AG04450 (cell line): Measurements from ENCODE around the gene ATAD3A. TPM values are rescaled to one million over a fixed set of nuclear protein-coding genes. Genes with fewer than 3 reads are reported as not detected.

ENCODE experiments used
- CTCF ChIA-PET: fragments of 300-600, 350-600 bp; formaldehyde crosslinking; extraction: SDS; loops from one replicate; lab custom pipeline; 2022; ENCODE audit warnings: antibody characterized with exemption, inconsistent platforms; lab: Charles Lee
- POLR2A ChIA-PET: fragments of 350-600 bp; formaldehyde crosslinking; extraction: SDS; loops from one replicate; lab custom pipeline; 2021; ENCODE audit warnings: antibody characterized with exemption, inconsistent platforms; lab: Yijun Ruan, JAX
- DNase-seq: peaks from one replicate; pipeline ENCODE4 v3.0.0-alpha.2; 2011; ENCODE audit warnings: low read depth, low spot score
- H3K27ac ChIP-seq: one replicate; pipeline ENCODE4 v1.5.1; 2012; ENCODE audit warnings: low read depth, low read length, control low read depth
- H3K27me3 ChIP-seq: one replicate; pipeline ENCODE4 v1.6.0; 2012; ENCODE audit warnings: low read length; ENCODE audit not compliant: control insufficient read depth, insufficient read depth
- H3K4me3 ChIP-seq: 2 replicates; pipeline ENCODE4 v1.5.1; 2011; ENCODE audit warnings: mild to moderate bottlenecking, low read depth, low read length, control low read depth
- H3K9me3 ChIP-seq: 2 replicates; pipeline ENCODE4 v1.5.1; 2012; ENCODE audit warnings: low read length; ENCODE audit not compliant: control insufficient read depth, insufficient read depth
- CTCF ChIP-seq: IDR thresholded peaks from 2 replicates; pipeline ENCODE4 v1.5.1; 2011; ENCODE audit warnings: low read depth, low read length, control low read depth, inconsistent platforms
- polyA plus RNA-seq: library from polyadenylated mRNA; depleted of rRNA; stranded (reverse); fragments of >200 nt; gene quantifications from 2 replicates; pipeline ENCODE4 v1.2.3, GENCODE V29; 2011

Gene ATAD3A
- polyA plus RNA-seq, 1 experiment, result 8.5 TPM

DNA sequence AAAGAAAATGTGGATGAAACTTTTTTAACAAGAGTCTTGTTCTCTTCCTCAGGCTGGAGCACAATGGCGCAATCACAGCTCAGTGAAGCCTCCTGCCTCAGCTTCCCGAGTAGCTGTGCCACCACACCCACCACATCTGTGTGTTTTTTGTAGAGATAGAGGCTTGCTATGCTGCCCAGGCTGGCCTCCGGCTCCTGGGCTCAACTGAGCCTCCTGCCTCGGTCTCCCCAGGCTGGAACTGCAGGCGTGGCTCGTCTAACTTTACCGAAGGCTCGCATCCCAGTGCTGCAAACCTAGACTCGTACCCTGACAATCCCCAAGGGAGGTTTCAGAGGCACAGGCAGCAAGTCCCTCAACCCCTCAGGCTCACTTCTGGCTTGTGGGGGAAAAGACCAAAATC is 48.2 kb downstream of the ATAD3A start:
- TF ChIP-seq CTCF, result no peak
- no peak for DNase-seq
- Histone ChIP-seq H3K4me3 (no peak overlapping the region), H3K9me3 (no peaks in the 10 kb centered on the region), H3K27ac (no peak overlapping the region), H3K27me3 (no peaks in the 10 kb centered on the region)
- ChIA-PET CTCF (no interaction called here), POLR2A (no interaction called here)

DNA sequence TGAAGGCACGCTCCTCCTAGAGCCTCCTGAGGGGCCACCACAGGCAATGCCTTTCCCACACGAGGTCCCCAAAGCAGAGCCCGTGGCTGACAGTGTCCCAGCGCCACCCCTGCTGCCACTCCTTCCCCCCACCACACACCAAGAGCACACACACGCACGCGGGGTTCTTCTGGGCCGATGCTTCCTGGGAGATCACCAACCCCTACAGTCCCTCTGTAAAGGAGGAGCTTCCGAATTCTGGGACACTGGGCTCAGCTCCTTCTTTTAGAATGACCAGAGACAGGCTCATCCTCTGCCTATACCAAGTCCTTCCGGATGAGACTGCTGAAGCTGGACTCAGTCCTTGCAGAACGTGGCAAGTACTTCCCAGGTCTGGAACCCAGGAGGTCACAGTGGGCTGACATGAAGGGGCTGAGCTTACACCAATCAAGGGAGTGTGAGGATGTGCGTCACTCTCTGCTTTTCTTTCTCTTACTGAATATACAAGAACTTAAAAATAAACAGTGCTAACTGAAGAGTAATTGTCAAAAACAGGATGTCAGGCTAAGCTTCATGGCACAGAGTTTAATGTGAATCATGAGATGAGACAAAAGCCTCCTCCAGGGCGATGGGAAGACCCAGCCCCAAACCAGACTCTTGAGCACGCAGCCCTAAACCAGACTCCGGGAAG is 50.0 kb downstream of the ATAD3A start:
- CTCF ChIA-PET, result no interaction called here
- H3K27me3 ChIP-seq, result no peaks in the 10 kb centered on the region
- H3K9me3 ChIP-seq, result no peaks in the 10 kb centered on the region
- H3K4me3 ChIP-seq, result no peak overlapping the region
- POLR2A ChIA-PET, result interaction anchor here (0.5 kb wide), 1 partner anchor 15 kb away, joined by 15 read pairs; no protein-coding TSS in a partner anchor
- TF ChIP-seq CTCF, result no peak
- DNase-seq, result no peak
- no peak overlapping the region for H3K27ac ChIP-seq

- ChIA-PET CTCF (interaction anchor here (0.6 kb wide), 2 partner anchors 13 to 58 kb away, joined by 3 read pairs; no protein-coding TSS in a partner anchor), POLR2A (interaction anchor here (0.6 kb wide), 1 partner anchor 70 kb away, joined by 3 read pairs; no protein-coding TSS in a partner anchor)
- Histone ChIP-seq H3K4me3 (no peak overlapping the region), H3K27me3 (no peaks in the 10 kb centered on the region), H3K27ac (no peak overlapping the region), H3K9me3 (no peaks in the 10 kb centered on the region)
- TF ChIP-seq CTCF, result no peak
- no peak for DNase-seq
Measured at GRCh38 chr1:1562556-1563195, 50.7 kb downstream of the ATAD3A start.

GRCh38 chr1:1563688-1564087 is 51.7 kb downstream of the ATAD3A start:
- Histone ChIP-seq H3K4me3 (no peak overlapping the region), H3K27me3 (no peaks in the 10 kb centered on the region), H3K9me3 (no peaks in the 10 kb centered on the region), H3K27ac (no peak overlapping the region)
- no peak for TF ChIP-seq CTCF
- ChIA-PET CTCF (no interaction called here), POLR2A (no interaction called here)
- no peak for DNase-seq

DNA sequence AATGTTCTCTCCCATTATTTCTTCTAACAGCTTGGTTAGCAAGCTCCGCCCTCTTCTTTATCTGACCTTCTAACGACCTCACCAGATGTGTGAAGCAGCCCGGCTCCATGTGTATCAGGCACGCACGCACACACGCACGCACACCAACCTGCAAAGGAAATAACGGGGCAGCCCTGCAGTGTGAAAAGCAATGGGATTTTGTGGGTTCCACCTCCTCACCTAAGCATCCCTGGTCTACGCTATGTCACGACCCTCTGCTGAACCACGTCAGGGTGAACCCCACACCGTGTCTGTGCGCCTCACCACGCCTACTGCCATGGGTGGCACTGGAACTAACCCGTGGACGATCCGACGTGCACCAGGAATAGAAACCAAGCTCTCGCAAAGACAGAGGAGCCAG is 52.3 kb downstream of the ATAD3A start:
- ChIA-PET POLR2A (no interaction called here), CTCF (no interaction called here)
- no peak for DNase-seq
- H3K4me3 ChIP-seq, result no peak overlapping the region
- no peak for TF ChIP-seq CTCF
- no peaks in the 10 kb centered on the region for H3K9me3 ChIP-seq
- H3K27ac ChIP-seq, result no peak overlapping the region
- no peaks in the 10 kb centered on the region for H3K27me3 ChIP-seq
